Measurements from ENCODE around the gene ZSCAN20. TPM values are rescaled to one million over a fixed set of nuclear protein-coding genes. Genes with fewer than 3 reads are reported as not detected.

Gene ZSCAN20
- total RNA-seq, 2 experiments from 2014 or later: 0.27 to 0.50 TPM

- Mint-ChIP-seq H3K4me1 (ENCODE audit: low read depth) (no peaks in the 10 kb centered on the region), H3K27ac (no peak overlapping the region), H3K36me3 (ENCODE audit: low read depth) (no peaks in the 10 kb centered on the region), H3K27me3 (peaks cover 19% of the 10 kb centered on the region), H3K4me3 (no peak overlapping the region), H3K9me3 (no peaks in the 10 kb centered on the region)
- Histone ChIP-seq H3K27me3 (ENCODE audit: control insufficient read depth in 1 of 2, insufficient read depth in 2 of 2, low read length in 2 of 2) (peaks cover 0 to 12% of the 10 kb centered on the region in 2 experiments), H3K9me3 (ENCODE audit: control insufficient read depth in 1 of 2, insufficient read depth in 1 of 2, low read length in 2 of 2) (peaks cover 0 to 9% of the 10 kb centered on the region in 2 experiments), H3K4me3 (ENCODE audit: low read length) (no peak overlapping the region), H3K27ac (ENCODE audit: low read depth in 1 of 2, low read length in 2 of 2) (no peak overlapping the region), H3K4me1 (ENCODE audit: insufficient read depth, low read length) (no peaks in the 10 kb centered on the region), H3K36me3 (ENCODE audit: insufficient read depth, low read length) (no peaks in the 10 kb centered on the region)
- ATAC-seq (ENCODE audit: poor library complexity) (no peak), DNase-seq (no peak)
- intact Hi-C loops (cut with DNase I, micrococcal nuclease): loop anchor here in 1 of 2 experiments (5.0 kb wide), 1 partner anchor 938 kb away; no protein-coding TSS in a partner anchor
- POLR2A ChIA-PET: no interaction called here
- CTCF ChIA-PET: no interaction called here
- TF ChIP-seq CTCF (IDR thresholded peaks at IDR 0.05): no peak
These were observed 42.7 kb downstream of the ZSCAN20 start for GRCh38 chr1:33515112-33515511.

- DNase-seq: no peak
- peaks cover 23% of the 10 kb centered on the region for H3K27me3 Mint-ChIP-seq
- ATAC-seq (ENCODE audit: poor library complexity): no peak
- H3K36me3 Mint-ChIP-seq (ENCODE audit: low read depth): no peaks in the 10 kb centered on the region
- no peak overlapping the region for H3K4me3 ChIP-seq (ENCODE audit: low read length)
- H3K4me1 ChIP-seq (ENCODE audit: insufficient read depth, low read length): no peaks in the 10 kb centered on the region
- H3K9me3 Mint-ChIP-seq: no peaks in the 10 kb centered on the region
- no peaks in the 10 kb centered on the region for H3K4me1 Mint-ChIP-seq (ENCODE audit: low read depth)
- peaks cover 0 to 9% of the 10 kb centered on the region in 2 experiments for H3K9me3 ChIP-seq (ENCODE audit: control insufficient read depth in 1 of 2, insufficient read depth in 1 of 2, low read length in 2 of 2)
- H3K27ac ChIP-seq (ENCODE audit: low read depth in 1 of 2, low read length in 2 of 2): no peak overlapping the region
- H3K27me3 ChIP-seq (ENCODE audit: control insufficient read depth in 1 of 2, insufficient read depth in 2 of 2, low read length in 2 of 2): peaks cover 2 to 12% of the 10 kb centered on the region in 2 experiments
- POLR2A ChIA-PET: no interaction called here
- CTCF ChIA-PET: no interaction called here
- intact Hi-C loops (cut with DNase I, micrococcal nuclease): loop anchor here in 1 of 2 experiments (5.0 kb wide), 1 partner anchor 938 kb away; no protein-coding TSS in a partner anchor
- no peak for TF ChIP-seq CTCF (IDR thresholded peaks at IDR 0.05)
- H3K27ac Mint-ChIP-seq: no peak overlapping the region
- no peak overlapping the region for H3K4me3 Mint-ChIP-seq
- H3K36me3 ChIP-seq (ENCODE audit: insufficient read depth, low read length): no peaks in the 10 kb centered on the region
These were observed 43.2 kb downstream of the ZSCAN20 start for GRCh38 chr1:33515607-33516006.

- ChIA-PET POLR2A (no interaction called here), CTCF (no interaction called here)
- no peaks in the 10 kb centered on the region for H3K9me3 Mint-ChIP-seq
- H3K27me3 Mint-ChIP-seq: peaks cover 25% of the 10 kb centered on the region
- no peaks in the 10 kb centered on the region for H3K36me3 Mint-ChIP-seq (ENCODE audit: low read depth)
- no peaks in the 10 kb centered on the region for H3K36me3 ChIP-seq (ENCODE audit: insufficient read depth, low read length)
- H3K27me3 ChIP-seq (ENCODE audit: control insufficient read depth in 1 of 2, insufficient read depth in 2 of 2, low read length in 2 of 2): peaks cover 2 to 12% of the 10 kb centered on the region in 2 experiments
- intact Hi-C loops (cut with DNase I, micrococcal nuclease): loop anchor here in 1 of 2 experiments (5.0 kb wide), 1 partner anchor 939 kb away; no protein-coding TSS in a partner anchor
- DNase-seq (no peak), ATAC-seq (ENCODE audit: poor library complexity) (no peak)
- no peaks in the 10 kb centered on the region for H3K4me1 ChIP-seq (ENCODE audit: insufficient read depth, low read length)
- H3K4me3 Mint-ChIP-seq: no peak overlapping the region
- H3K4me1 Mint-ChIP-seq (ENCODE audit: low read depth): no peaks in the 10 kb centered on the region
- H3K4me3 ChIP-seq (ENCODE audit: low read length): no peak overlapping the region
- H3K27ac ChIP-seq (ENCODE audit: low read depth in 1 of 2, low read length in 2 of 2): no peak overlapping the region
- H3K9me3 ChIP-seq (ENCODE audit: control insufficient read depth in 1 of 2, insufficient read depth in 1 of 2, low read length in 2 of 2): peaks cover 0 to 9% of the 10 kb centered on the region in 2 experiments
- no peak overlapping the region for H3K27ac Mint-ChIP-seq
- TF ChIP-seq CTCF (IDR thresholded peaks at IDR 0.05): no peak
These were observed 44.0 kb downstream of the ZSCAN20 start for GRCh38 chr1:33516428-33516827.
